HG03439 (cell line): ENCODE results near the gene SCAF1.

Experiments
- ATAC-seq: cut with Tn5 transposase; IDR thresholded peaks from one replicate; pipeline ENCODE4 v1.9.1; 2021; ENCODE audit warnings: mild to moderate bottlenecking, moderate library complexity; ENCODE audit not compliant: unreplicated experiment

Gene SCAF1

DNA sequence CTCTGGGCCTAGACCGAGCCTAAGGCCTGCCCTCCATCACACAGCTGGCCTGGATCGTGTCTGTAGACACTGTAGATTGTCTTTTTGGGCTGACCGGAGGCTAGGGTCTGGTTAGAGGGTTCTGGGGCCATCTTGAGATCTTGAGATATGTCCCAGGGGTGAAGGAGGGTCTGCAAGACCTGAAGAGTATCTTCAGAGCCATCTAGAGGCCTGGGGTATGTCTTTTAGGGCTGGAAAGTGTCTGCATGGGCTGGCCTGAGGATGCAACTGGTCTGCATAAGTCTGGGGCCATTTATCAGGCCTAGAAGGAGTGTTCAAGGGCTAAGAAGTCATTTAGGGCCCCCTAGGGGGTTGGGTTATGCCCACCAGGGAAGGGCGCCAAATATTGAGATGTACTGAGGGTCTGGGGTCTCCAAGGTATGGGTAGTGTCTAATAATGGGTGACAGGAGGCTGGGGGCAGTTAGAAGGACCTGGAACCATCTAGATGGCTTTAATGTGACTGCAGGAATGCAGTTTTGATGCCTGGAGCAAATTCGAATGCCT lies 555 bp downstream of the SCAF1 start:
- no peak for ATAC-seq

DNA sequence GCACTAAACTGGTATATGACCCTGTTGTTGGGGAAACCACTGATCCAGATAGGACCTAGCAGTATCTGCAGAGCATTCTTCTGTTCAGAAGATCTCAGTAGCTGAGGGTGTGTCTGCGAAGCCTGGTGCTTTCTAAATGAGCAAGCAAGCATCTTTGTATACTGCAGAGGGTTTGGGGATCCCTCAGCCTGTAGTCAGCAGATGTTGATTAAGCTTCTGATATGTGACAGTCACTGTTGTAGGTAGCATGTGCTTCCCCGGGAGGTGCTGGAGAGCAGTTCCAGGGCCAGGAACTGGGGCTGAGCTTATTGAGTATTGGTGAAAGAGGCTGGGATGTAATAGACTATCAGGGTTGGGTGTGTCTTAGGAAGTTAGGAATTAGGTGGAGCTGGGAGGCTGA lies 1.5 kb downstream of the SCAF1 start:
- no peak for ATAC-seq

- no peak for ATAC-seq
These were observed 3.6 kb downstream of the SCAF1 start for GRCh38 chr19:49645592-49645991.

DNA sequence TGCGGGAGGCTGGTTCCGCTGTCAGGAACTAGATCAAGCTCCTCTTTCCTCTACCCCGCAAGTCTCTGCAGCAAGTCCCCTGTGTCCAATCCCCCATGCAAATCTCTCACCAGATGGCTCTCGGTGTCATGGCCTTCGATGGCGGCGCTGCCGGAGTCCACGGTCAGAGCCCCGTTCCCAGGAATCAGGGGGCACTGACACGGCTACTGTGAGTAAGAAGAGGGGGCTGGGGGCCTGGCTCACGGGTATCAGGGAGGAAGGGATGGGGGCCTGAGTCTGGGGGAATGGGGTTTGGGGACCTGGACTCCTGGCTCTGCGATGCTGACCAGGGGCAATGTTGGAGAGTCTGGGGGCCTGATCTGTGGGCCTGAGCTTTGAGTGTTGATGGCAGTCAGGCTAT lies 4.0 kb downstream of the SCAF1 start:
- no peak for ATAC-seq

GRCh38 chr19:49646586-49646985 lies 4.6 kb downstream of the SCAF1 start:
- ATAC-seq: no peak

- no peak for ATAC-seq
These were observed 9.2 kb downstream of the SCAF1 start for GRCh38 chr19:49651029-49651819.

GRCh38 chr19:49651820-49652550 lies 10.0 kb downstream of the SCAF1 start:
- no peak for ATAC-seq

- ATAC-seq: no peak
These were observed 10.8 kb downstream of the SCAF1 start for GRCh38 chr19:49652551-49653465.

- ATAC-seq: no peak
These were observed 11.4 kb downstream of the SCAF1 start for GRCh38 chr19:49653466-49653806.

DNA sequence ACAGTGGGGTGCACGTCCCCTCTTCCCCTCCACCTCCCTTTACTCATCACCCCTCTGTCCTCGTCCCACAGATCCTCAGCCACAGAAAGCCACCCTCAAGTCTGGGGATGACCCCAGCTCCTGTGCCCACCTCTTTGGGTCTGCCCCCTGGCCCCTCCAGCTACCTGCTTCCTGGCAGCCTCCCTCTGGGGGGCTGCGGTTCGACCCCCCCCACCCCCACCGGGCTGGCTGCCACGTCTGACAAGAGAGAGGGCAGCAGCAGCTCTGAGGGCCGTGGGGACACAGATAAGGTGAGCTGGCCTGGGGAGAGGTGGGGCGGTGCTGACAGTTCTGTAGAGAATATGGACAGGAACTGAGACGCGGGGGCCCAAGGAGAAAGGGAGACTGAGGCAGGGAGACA lies 12.6 kb downstream of the SCAF1 start:
- ATAC-seq: no peak

DNA sequence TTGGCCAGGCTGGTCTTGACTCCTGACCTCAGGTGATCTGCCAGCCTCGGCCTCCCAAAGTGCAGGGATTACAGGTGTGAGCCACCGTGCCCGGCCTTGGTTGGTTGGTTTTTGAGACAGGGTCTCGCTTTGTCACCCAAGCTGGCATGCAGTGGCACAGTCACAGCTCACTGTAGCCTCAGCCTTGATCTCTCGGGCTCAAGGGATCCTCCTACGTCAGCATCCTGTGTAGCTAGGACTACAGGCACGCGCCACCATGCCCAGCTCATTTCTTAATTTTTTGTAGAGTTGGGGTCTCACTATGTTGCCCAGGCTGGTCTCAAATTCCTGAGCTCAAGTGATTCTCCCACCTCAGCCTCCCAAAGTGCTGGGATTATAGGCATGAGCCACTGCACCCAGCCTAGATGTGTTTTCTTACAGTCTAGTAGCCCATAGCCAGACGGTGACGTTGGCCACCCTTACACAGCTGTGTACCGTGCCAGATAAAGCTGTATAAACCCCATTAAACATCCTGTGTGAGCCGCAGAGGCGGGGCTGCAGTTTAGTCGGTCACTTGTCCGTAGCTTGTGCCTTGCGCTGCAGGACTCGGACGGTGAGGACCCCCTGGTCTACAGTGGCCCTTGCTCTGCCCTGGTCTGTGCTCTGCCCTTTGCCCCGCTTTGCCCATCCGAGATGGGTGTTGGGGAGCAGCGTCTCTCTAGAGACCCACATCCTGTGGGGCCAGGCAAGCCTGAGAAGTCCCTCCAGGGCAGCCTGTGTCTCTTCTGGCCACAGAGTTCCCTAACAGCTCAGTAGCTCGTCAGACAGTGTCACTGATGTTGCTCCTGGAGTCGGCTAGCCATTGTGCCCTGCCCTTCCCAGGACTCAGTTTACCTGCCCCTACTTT lies 13.8 kb downstream of the SCAF1 start:
- no peak for ATAC-seq

- ATAC-seq: no peak
These were observed 14.6 kb downstream of the SCAF1 start for GRCh38 chr19:49656456-49657109.

DNA sequence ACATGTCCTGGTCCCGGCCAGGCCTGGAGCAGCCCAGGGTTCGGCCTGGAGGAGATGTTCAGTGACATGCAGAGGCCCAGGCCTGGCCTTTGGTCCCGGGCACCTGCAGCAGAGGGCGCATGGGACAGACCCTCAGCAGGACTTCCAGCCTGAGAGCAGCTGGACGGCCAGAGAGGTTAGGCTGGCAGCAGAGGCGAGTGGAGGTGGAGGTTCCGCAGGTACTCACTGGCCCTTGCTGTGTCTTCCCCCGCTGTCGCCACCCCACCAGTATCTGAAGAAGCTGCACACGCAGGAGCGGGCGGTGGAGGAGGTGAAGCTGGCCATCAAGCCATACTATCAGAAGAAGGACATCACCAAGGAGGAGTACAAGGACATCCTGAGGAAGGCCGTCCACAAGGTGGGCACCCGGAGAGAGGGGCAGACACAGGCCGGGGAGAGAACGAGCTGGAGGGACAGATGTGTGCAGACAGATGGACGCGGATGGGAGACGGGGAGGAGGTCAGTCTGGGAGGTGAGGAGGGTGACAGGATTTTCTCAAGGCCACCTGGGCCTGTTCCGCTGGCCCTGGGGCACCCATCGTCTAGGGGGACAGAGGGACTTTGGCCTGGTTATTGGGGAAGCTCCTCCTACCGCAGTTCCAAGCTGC lies 15.6 kb downstream of the SCAF1 start:
- ATAC-seq: no peak

DNA sequence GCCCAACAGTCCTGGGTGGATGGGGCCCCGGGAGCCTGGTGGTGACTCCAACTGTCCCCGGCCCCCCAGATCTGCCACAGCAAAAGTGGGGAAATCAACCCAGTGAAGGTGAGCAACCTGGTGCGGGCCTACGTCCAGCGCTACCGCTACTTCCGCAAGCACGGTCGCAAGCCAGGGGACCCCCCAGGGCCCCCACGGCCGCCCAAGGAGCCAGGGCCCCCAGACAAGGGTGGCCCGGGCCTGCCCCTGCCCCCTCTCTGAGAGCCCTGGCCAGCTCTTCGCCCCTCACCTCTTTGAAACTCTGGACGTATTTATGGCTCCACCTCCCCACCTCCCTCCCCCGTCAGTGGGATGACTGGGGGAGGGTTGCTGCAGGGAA lies 16.1 kb downstream of the SCAF1 start:
- no peak for ATAC-seq

DNA sequence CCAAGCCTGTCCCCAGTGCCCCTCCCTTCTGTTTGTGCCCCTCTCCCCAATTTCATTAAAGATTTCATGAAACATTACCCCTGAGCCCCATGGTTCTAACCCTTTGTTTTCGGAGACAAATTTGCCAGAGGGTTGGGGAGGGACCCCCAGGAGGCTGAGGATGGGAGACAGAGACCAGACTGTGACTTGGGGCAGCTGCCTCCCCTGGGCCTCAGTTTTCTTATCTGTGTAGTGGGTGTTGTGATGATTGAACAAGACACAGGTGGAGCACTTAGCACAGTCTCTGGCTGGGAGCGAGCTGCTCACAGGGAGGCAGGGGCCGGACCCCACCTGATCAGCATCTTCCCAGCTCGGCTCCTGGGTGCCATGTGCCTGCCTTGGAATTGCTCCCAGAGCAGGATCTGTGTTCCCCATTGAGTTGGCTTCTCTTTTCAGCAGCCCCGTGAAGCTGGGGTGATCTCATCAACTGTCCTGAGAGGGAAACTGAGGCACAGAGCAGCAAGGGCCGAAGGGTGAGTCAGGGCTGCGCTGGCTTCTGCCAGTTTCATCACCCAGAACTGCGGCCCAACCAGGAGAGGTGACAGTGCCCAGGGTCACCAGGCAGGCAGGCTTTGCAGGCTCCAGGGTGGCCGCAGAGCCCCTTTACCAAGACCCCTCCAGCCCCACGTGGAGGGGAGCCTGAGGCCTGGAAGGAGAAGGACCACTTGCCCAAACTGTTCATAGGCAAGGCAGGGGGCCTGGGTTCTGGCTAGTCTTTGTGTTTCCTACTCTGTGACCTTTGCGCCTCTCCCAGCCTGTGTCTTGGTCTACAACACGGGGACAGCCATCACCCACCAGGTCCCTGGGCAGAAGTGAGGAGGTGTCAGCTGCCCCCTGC lies 16.8 kb downstream of the SCAF1 start:
- no peak for ATAC-seq

DNA sequence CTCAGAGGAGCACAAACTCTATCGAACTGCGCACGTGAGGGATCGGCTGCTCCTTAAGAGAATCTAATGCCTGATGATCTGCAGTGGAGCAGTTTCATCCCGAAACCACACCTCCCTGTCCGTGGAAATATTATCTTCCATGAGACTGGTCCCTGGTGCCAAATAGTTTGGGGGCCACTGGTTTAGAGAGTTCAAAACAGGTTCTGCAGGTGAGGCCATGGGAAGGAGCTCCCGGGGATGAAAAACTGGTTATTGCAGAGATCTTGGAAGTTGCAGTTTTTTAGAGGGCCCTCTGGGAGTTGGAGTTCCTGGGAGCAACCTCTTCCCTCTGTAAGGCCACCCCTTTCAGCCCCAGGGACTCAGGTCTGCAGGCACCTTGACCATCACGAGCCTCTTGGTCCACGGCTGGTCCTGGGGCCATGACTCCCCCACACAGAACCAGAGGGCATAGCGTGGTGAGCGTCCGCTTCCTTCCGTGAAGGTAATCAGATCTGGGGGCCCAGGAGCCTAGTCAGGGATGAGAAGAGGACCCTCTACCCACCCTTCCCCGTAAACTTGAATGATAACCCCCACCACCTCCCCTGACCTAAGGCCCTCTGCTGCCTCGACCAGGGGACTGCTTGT lies 18.4 kb downstream of the SCAF1 start:
- no peak for ATAC-seq

DNA sequence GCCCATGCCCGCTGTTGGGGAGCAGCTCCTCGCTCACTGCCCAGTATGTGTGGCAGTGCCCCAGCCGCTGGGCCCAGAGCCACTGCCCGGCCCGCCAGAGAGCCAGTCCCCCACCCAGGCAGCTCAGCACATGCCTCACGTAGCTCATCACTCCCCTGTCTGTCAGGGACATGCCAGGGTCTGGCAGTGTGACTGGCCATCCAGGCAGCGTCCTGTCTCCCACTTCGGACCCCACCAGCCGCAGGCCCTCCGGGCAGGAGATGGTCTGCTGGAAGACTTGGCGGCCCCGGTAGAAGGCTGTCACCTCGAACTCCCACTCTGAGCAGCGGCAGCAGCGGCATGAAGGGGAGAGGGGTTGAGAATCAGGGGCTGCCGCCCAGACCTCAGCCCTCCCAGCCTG lies 20.0 kb downstream of the SCAF1 start:
- ATAC-seq: no peak

GRCh38 chr19:49663224-49663623 lies 21.2 kb downstream of the SCAF1 start:
- no peak for ATAC-seq
